Tibial nerve (tissue), 4 donors: ENCODE results near the gene SEMA3G.

Source experiments
- CTCF ChIP-seq, 5 experiments: fragments of 200-600 bp in 3 of 5; fragments of 450-650 bp in 2 of 5; sonication (generic) in 3 of 5; IDR thresholded peaks; one replicate each; pipeline ENCODE4 v1.5.1; 2016 to 2019; ENCODE audit warnings: antibody characterized with exemption in 5 of 5, mild to moderate bottlenecking in 3 of 5, moderate library complexity in 2 of 5
- EP300 ChIP-seq, 2 donors: sonication (generic); formaldehyde crosslinking; IDR thresholded peaks; one replicate each; pipeline ENCODE4 v1.6.1; 2017; ENCODE audit warnings: antibody characterized with exemption in 2 of 2, mild to moderate bottlenecking in 1 of 2
- POLR2A ChIP-seq, 2 donors: fragments of 450-650 bp; IDR thresholded peaks; one replicate each; pipeline ENCODE4 v1.6.1; 2017; ENCODE audit warnings: antibody characterized with exemption in 2 of 2, mild to moderate bottlenecking in 2 of 2, moderate library complexity in 2 of 2

DNA sequence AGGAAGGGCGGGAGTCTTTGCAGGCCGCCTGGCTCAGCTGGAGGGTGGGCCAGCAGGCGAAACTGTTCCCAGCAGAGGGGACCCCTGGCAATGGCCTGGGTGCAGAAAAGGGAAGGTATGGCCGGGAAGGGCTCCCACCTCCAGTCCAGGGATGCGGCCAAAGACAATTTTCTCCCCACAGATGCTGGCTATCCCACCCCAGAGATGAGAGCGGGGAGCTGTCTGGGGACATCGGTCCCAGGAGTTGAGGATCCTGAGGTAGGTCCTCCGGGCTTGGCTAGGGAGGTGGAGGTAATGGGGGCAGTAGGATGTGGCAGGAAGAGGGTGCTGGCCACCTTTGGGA, 1.7 kb downstream of the SEMA3G start:
- TF ChIP-seq POLR2A (IDR thresholded peaks at IDR 0.05) (no peak), CTCF (IDR thresholded peaks at IDR 0.05) (no peak), EP300 (IDR thresholded peaks at IDR 0.05) (no peak)
